ENCODE results near the gene PDE9A.

- TF ChIP-seq EZH2 (IDR thresholded peaks at IDR 0.05; ENCODE audit: borderline replicate concordance, insufficient read depth, low read depth, low read length, poor library complexity, severe bottlenecking), result no peak
- TF ChIP-seq CTCF (IDR thresholded peaks at IDR 0.05), result no peak
Measured at GRCh38 chr21:42735061-42735460, 81.6 kb downstream of the PDE9A start.
